Neural cell (in vitro differentiated cells): Measurements from ENCODE around the gene CLIC6. TPM values are rescaled to one million over a fixed set of nuclear protein-coding genes. Genes with fewer than 3 reads are reported as not detected.

Experiments
- H2AFZ ChIP-seq: fragments of 200-600, 300-800 bp; sonication (generic), shearing (Covaris generic); 2 replicates; pipeline ENCODE4 v1.6.0; 2014; ENCODE audit warnings: low read depth, mild to moderate bottlenecking, antibody characterized with exemption, low read length, moderate library complexity
- H3F3A ChIP-seq: fragments of 200-600 bp; shearing (Covaris generic); 2 replicates; pipeline ENCODE4 v1.6.1; 2016; ENCODE audit warnings: mild to moderate bottlenecking, moderate library complexity, mixed read lengths, antibody characterized with exemption, low read length; ENCODE audit not compliant: insufficient read depth, poor library complexity, severe bottlenecking
- H3K27ac ChIP-seq: fragments of 200-600, 300-800 bp; sonication (generic), shearing (Covaris generic); 2 replicates; pipeline ENCODE4 v1.5.1; 2014; ENCODE audit warnings: mild to moderate bottlenecking, low read length, moderate library complexity
- H3K27me3 ChIP-seq: fragments of 300-800, 200-600 bp; sonication (generic), shearing (Covaris generic); 2 replicates; pipeline ENCODE4 v1.6.0; 2014; ENCODE audit warnings: mild to moderate bottlenecking, low read depth, low read length, moderate library complexity; ENCODE audit not compliant: insufficient read depth
- H3K36me3 ChIP-seq: fragments of 300-800, 200-600 bp; sonication (generic), shearing (Covaris generic); 2 replicates; pipeline ENCODE4 v1.5.1; 2014; ENCODE audit warnings: mild to moderate bottlenecking, antibody characterized with exemption, low read length, moderate library complexity; ENCODE audit not compliant: insufficient read depth
- H3K4me2 ChIP-seq: fragments of 300-800, 200-600 bp; sonication (generic), shearing (Covaris generic); 2 replicates; pipeline ENCODE4 v1.6.0; 2014; ENCODE audit warnings: mild to moderate bottlenecking, low read length
- H3K4me3 ChIP-seq: fragments of 300-800, 200-600 bp; sonication (generic), shearing (Covaris generic); 2 replicates; pipeline ENCODE4 v1.5.1; 2014; ENCODE audit warnings: mild to moderate bottlenecking, low read length, moderate library complexity
- H3K79me2 ChIP-seq: fragments of 200-600 bp; shearing (Covaris generic); replicated peaks from 2 replicates; pipeline ENCODE4 v1.6.0; 2014; ENCODE audit warnings: mild to moderate bottlenecking, low read length, moderate library complexity; ENCODE audit not compliant: insufficient read depth
- H3K9ac ChIP-seq: fragments of 300-800, 200-600 bp; sonication (generic), shearing (Covaris generic); 2 replicates; pipeline ENCODE4 v1.6.1; 2016; ENCODE audit warnings: mild to moderate bottlenecking, low read length, mixed read lengths
- H3K9me2 ChIP-seq: fragments of 200-600 bp; shearing (Covaris generic); 2 replicates; pipeline ENCODE4 v1.6.1; 2016; ENCODE audit warnings: mild to moderate bottlenecking, low read length, mixed read lengths; ENCODE audit not compliant: insufficient read depth
- H3K9me3 ChIP-seq: fragments of 200-600, 300-800 bp; sonication (generic), shearing (Covaris generic); 2 replicates; pipeline ENCODE4 v1.6.1; 2016; ENCODE audit warnings: mild to moderate bottlenecking, mixed run types, low read length, moderate library complexity, mixed read lengths
- H4K20me1 ChIP-seq: fragments of 200-600 bp; shearing (Covaris generic); 2 replicates; pipeline ENCODE4 v1.6.1; 2016; ENCODE audit warnings: mild to moderate bottlenecking, mixed run types; ENCODE audit not compliant: insufficient read depth
- CTCF ChIP-seq: fragments of 450-650 bp; IDR thresholded peaks from 2 replicates; pipeline ENCODE4 v1.5.1; 2014; ENCODE audit warnings: antibody characterized with exemption, mild to moderate bottlenecking, moderate library complexity; ENCODE audit not compliant: poor library complexity, severe bottlenecking
- EP300 ChIP-seq: fragments of 450-650 bp; conservative IDR thresholded peaks from 2 replicates; pipeline ENCODE4 v1.6.1; 2014; ENCODE audit warnings: antibody characterized with exemption, mild to moderate bottlenecking, moderate library complexity; ENCODE audit not compliant: poor library complexity, severe bottlenecking
- EZH2 ChIP-seq: fragments of 200-600, 300-800 bp; shearing (Covaris generic), sonication (generic); IDR thresholded peaks from 2 replicates; pipeline ENCODE4 v1.6.1; 2014; ENCODE audit warnings: antibody characterized with exemption, low read length, borderline replicate concordance, mild to moderate bottlenecking; ENCODE audit not compliant: insufficient read depth, poor library complexity, severe bottlenecking
- MXI1 ChIP-seq: fragments of 450-650 bp; conservative IDR thresholded peaks from 2 replicates; pipeline ENCODE4 v1.6.1; 2014; ENCODE audit warnings: antibody characterized with exemption, mild to moderate bottlenecking; ENCODE audit not compliant: poor library complexity, severe bottlenecking
- POLR2AphosphoS5 ChIP-seq: IDR thresholded peaks from 2 replicates; pipeline ENCODE4 v1.6.1; 2012
- RAD21 ChIP-seq: fragments of 450-650 bp; conservative IDR thresholded peaks from 2 replicates; pipeline ENCODE4 v1.6.1; 2014; ENCODE audit warnings: antibody characterized with exemption, mild to moderate bottlenecking, moderate library complexity
- SMC3 ChIP-seq: fragments of 450-650 bp; conservative IDR thresholded peaks from 2 replicates; pipeline ENCODE4 v1.6.1; 2014; ENCODE audit warnings: antibody characterized with exemption, mild to moderate bottlenecking, moderate library complexity; ENCODE audit not compliant: poor library complexity
- TAF1 ChIP-seq: IDR thresholded peaks from 2 replicates; pipeline ENCODE4 v1.6.1; 2012; ENCODE audit warnings: low read depth
- polyA plus RNA-seq: library from polyadenylated mRNA; depleted of rRNA; stranded (reverse); fragments of >200 nt; gene quantifications from 2 replicates; pipeline ENCODE4 v1.2.3, GENCODE V29; 2014
- TF ChIP-seq, protein P1 (sequence below): IDR thresholded peaks from 2 replicates; pipeline ENCODE4 v1.6.1; 2012; ENCODE audit warnings: borderline replicate concordance

The CLIC6 gene
- polyA plus RNA-seq, 1 donor from 2014 or later = 0.32 TPM

DNA sequence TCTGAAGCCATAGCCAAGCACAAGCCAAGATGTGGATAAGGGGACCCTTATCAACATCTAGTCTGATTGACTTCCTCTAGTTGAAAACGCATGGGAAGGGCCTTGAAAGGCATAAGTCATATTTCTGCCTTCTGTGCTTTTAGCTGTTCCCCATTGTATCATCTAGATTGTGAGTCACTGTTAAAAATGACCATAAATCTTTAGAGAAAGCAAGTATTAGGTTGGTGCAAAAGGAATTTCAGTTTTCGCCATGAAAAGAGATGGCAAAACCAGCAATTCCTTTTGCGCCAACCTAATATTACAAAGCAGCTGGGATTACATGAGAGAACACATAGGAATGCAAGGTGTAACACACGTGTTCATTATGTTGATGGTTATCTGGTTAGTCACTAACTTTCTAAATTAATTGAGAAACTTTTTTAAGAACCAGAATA, 63.6 kb downstream of the CLIC6 start:
- no peaks in the 10 kb centered on the region for H3K27me3 ChIP-seq
- no peaks in the 10 kb centered on the region for H4K20me1 ChIP-seq
- no peak overlapping the region for H3K4me3 ChIP-seq
- H3K4me2 ChIP-seq = no peak overlapping the region
- H3K79me2 ChIP-seq = no peaks in the 10 kb centered on the region
- H3K36me3 ChIP-seq = no peaks in the 10 kb centered on the region
- TF ChIP-seq POLR2AphosphoS5 = no peak
- no peak for TF ChIP-seq SMC3
- TF ChIP-seq EP300 = no peak
- TF ChIP-seq MXI1 = no peak
- no peak for TF ChIP-seq RAD21
- no peak for TF ChIP-seq TAF1
- TF ChIP-seq, protein P1, sequence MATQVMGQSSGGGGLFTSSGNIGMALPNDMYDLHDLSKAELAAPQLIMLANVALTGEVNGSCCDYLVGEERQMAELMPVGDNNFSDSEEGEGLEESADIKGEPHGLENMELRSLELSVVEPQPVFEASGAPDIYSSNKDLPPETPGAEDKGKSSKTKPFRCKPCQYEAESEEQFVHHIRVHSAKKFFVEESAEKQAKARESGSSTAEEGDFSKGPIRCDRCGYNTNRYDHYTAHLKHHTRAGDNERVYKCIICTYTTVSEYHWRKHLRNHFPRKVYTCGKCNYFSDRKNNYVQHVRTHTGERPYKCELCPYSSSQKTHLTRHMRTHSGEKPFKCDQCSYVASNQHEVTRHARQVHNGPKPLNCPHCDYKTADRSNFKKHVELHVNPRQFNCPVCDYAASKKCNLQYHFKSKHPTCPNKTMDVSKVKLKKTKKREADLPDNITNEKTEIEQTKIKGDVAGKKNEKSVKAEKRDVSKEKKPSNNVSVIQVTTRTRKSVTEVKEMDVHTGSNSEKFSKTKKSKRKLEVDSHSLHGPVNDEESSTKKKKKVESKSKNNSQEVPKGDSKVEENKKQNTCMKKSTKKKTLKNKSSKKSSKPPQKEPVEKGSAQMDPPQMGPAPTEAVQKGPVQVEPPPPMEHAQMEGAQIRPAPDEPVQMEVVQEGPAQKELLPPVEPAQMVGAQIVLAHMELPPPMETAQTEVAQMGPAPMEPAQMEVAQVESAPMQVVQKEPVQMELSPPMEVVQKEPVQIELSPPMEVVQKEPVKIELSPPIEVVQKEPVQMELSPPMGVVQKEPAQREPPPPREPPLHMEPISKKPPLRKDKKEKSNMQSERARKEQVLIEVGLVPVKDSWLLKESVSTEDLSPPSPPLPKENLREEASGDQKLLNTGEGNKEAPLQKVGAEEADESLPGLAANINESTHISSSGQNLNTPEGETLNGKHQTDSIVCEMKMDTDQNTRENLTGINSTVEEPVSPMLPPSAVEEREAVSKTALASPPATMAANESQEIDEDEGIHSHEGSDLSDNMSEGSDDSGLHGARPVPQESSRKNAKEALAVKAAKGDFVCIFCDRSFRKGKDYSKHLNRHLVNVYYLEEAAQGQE = no peak
- TF ChIP-seq EZH2 = no peak
- TF ChIP-seq CTCF = no peak
- H2AFZ ChIP-seq = no peak overlapping the region
- H3K9ac ChIP-seq = no peak overlapping the region
- no peak overlapping the region for H3K27ac ChIP-seq
- no peaks in the 10 kb centered on the region for H3K9me3 ChIP-seq
- no peaks in the 10 kb centered on the region for H3K9me2 ChIP-seq
- no peaks in the 10 kb centered on the region for H3F3A ChIP-seq

DNA sequence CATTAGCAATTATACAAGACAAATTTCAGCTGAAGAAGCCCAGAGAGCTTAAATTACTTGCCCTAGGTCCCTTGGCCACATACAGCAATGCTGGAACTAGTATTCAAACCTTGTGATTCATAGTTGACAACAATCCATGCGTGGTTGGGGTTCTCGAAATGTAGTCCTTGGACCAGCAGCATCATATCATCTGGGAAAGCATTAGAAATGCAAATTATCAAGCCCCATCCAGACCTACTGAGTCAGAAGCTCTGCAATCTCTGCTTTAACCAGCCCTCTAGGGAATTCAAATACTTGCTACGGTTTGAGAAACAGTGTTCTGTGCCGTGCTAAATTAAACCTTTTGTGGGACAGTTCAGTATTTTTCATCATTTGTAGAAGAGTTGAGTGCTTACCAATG, 65.1 kb downstream of the CLIC6 start:
- Histone ChIP-seq H3K4me3 (no peak overlapping the region), H4K20me1 (no peaks in the 10 kb centered on the region), H3K79me2 (no peaks in the 10 kb centered on the region), H2AFZ (no peak overlapping the region), H3K4me2 (no peak overlapping the region), H3K9me3 (no peaks in the 10 kb centered on the region), H3K9ac (no peak overlapping the region), H3K36me3 (no peaks in the 10 kb centered on the region), H3F3A (no peaks in the 10 kb centered on the region), H3K27me3 (no peaks in the 10 kb centered on the region), H3K27ac (no peak overlapping the region), H3K9me2 (no peaks in the 10 kb centered on the region)
- TF ChIP-seq TAF1 (no peak), CTCF (no peak), EZH2 (no peak), MXI1 (no peak), EP300 (no peak), SMC3 (no peak), RAD21 (no peak), POLR2AphosphoS5 (no peak)
- TF ChIP-seq, protein P1 = no peak
